Vagina (tissue), 2 donors: ENCODE results near the gene ADAMTSL5.

ENCODE experiments used
- CTCF ChIP-seq, 3 experiments: fragments of 450-650 bp in 2 of 3; fragments of 200-600 bp in 1 of 3; sonication (generic) in 1 of 3; IDR thresholded peaks; one replicate each; pipeline ENCODE4 v1.5.1; 2017 to 2019; ENCODE audit warnings: antibody characterized with exemption in 3 of 3, mild to moderate bottlenecking in 2 of 3, moderate library complexity in 2 of 3
- POLR2A ChIP-seq, 2 donors: fragments of 450-650 bp; IDR thresholded peaks; one replicate each; pipeline ENCODE4 v1.6.1; 2017; ENCODE audit warnings: antibody characterized with exemption in 2 of 2, mild to moderate bottlenecking in 2 of 2, moderate library complexity in 2 of 2

- TF ChIP-seq CTCF (IDR thresholded peaks at IDR 0.05): no peak
- no peak for TF ChIP-seq POLR2A (IDR thresholded peaks at IDR 0.05)
Observed at GRCh38 chr19:1510807-1511206, 2.0 kb downstream of the ADAMTSL5 start.
